ENCODE data around the gene PIK3CA. TPM values are rescaled to one million over a fixed set of nuclear protein-coding genes. Genes with fewer than 3 reads are reported as not detected.

PIK3CA gene
- total RNA-seq, 1 experiment from 2014 or later, result 19.8 TPM

- Histone ChIP-seq H3K36me3 (ENCODE audit: insufficient read depth, low read length, poor library complexity, severe bottlenecking) (no peaks in the 10 kb centered on the region), H3K27me3 (replicated peaks; ENCODE audit: insufficient read depth, low read depth, low read length, poor library complexity) (no peaks in the 10 kb centered on the region), H3K27ac (ENCODE audit: low read depth, low read length, poor library complexity, severe bottlenecking) (no peak overlapping the region), H3K4me1 (ENCODE audit: insufficient read depth, low read length, poor library complexity, severe bottlenecking) (no peaks in the 10 kb centered on the region), H3K4me3 (ENCODE audit: low read depth, low read length, poor library complexity, severe bottlenecking) (no peak overlapping the region), H3K9me3 (ENCODE audit: low read depth, low read length, poor library complexity, severe bottlenecking) (no peaks in the 10 kb centered on the region)
- intact Hi-C loops (cut with micrococcal nuclease; ENCODE audit: unreplicated experiment), result no loop called here
- TF ChIP-seq EZH2 (IDR thresholded peaks at IDR 0.05; ENCODE audit: borderline replicate concordance, low read depth, low read length, poor library complexity, severe bottlenecking), result no peak
- TF ChIP-seq CTCF (conservative IDR thresholded peaks at IDR 0.05; ENCODE audit: low read depth, low read length), result no peak
- DNase-seq (ENCODE audit: low spot score), result no peak
- POLR2A ChIA-PET (ENCODE audit: low non-redundant PET), result no interaction called here
- CTCF ChIA-PET, result no interaction called here
- BruUV-seq (replicated peaks), result no TSS peak
These were observed 14.6 kb upstream of the PIK3CA start for GRCh38 chr3:179133575-179133974.

- POLR2A ChIA-PET (ENCODE audit: low non-redundant PET), result no interaction called here
- Histone ChIP-seq H3K36me3 (ENCODE audit: insufficient read depth, low read length, poor library complexity, severe bottlenecking) (no peaks in the 10 kb centered on the region), H3K9me3 (ENCODE audit: low read depth, low read length, poor library complexity, severe bottlenecking) (no peaks in the 10 kb centered on the region), H3K4me3 (ENCODE audit: low read depth, low read length, poor library complexity, severe bottlenecking) (no peak overlapping the region), H3K27me3 (replicated peaks; ENCODE audit: insufficient read depth, low read depth, low read length, poor library complexity) (no peaks in the 10 kb centered on the region), H3K4me1 (ENCODE audit: insufficient read depth, low read length, poor library complexity, severe bottlenecking) (no peaks in the 10 kb centered on the region), H3K27ac (ENCODE audit: low read depth, low read length, poor library complexity, severe bottlenecking) (no peak overlapping the region)
- BruUV-seq (replicated peaks), result no TSS peak
- TF ChIP-seq CTCF (conservative IDR thresholded peaks at IDR 0.05; ENCODE audit: low read depth, low read length), result no peak
- TF ChIP-seq EZH2 (IDR thresholded peaks at IDR 0.05; ENCODE audit: borderline replicate concordance, low read depth, low read length, poor library complexity, severe bottlenecking), result no peak
- CTCF ChIA-PET, result no interaction called here
- DNase-seq (ENCODE audit: low spot score), result no peak
- intact Hi-C loops (cut with micrococcal nuclease; ENCODE audit: unreplicated experiment), result no loop called here
These were observed 12.0 kb upstream of the PIK3CA start for GRCh38 chr3:179136195-179136594.

GRCh38 chr3:179141890-179142289, 6.3 kb upstream of the PIK3CA start:
- POLR2A ChIA-PET (ENCODE audit: low non-redundant PET), result no interaction called here
- DNase-seq (ENCODE audit: low spot score), result no peak
- no peak for TF ChIP-seq EZH2 (IDR thresholded peaks at IDR 0.05; ENCODE audit: borderline replicate concordance, low read depth, low read length, poor library complexity, severe bottlenecking)
- no peaks in the 10 kb centered on the region for H3K9me3 ChIP-seq (ENCODE audit: low read depth, low read length, poor library complexity, severe bottlenecking)
- H3K27ac ChIP-seq (ENCODE audit: low read depth, low read length, poor library complexity, severe bottlenecking), result no peak overlapping the region
- CTCF ChIA-PET, result no interaction called here
- BruUV-seq (replicated peaks), result no TSS peak
- no peaks in the 10 kb centered on the region for H3K36me3 ChIP-seq (ENCODE audit: insufficient read depth, low read length, poor library complexity, severe bottlenecking)
- H3K27me3 ChIP-seq (replicated peaks; ENCODE audit: insufficient read depth, low read depth, low read length, poor library complexity), result no peaks in the 10 kb centered on the region
- no peak overlapping the region for H3K4me3 ChIP-seq (ENCODE audit: low read depth, low read length, poor library complexity, severe bottlenecking)
- intact Hi-C loops (cut with micrococcal nuclease; ENCODE audit: unreplicated experiment), result no loop called here
- H3K4me1 ChIP-seq (ENCODE audit: insufficient read depth, low read length, poor library complexity, severe bottlenecking), result no peaks in the 10 kb centered on the region

- POLR2A ChIA-PET (ENCODE audit: low non-redundant PET), result interaction anchor here (0.6 kb wide), 1 partner anchor 132 kb away, joined by 3 read pairs; no protein-coding TSS in a partner anchor
- no peaks in the 10 kb centered on the region for H3K9me3 ChIP-seq (ENCODE audit: low read depth, low read length, poor library complexity, severe bottlenecking)
- H3K27me3 ChIP-seq (replicated peaks; ENCODE audit: insufficient read depth, low read depth, low read length, poor library complexity), result no peaks in the 10 kb centered on the region
- H3K27ac ChIP-seq (ENCODE audit: low read depth, low read length, poor library complexity, severe bottlenecking), result peak overlapping the region; percentile 89
- peak; percentile 83 for DNase-seq (ENCODE audit: low spot score)
- CTCF ChIA-PET, result interaction anchor here (0.6 to 1.0 kb wide), 2 partner anchors 165 to 169 kb away, joined by 4 read pairs; no protein-coding TSS in a partner anchor
- TF ChIP-seq CTCF (conservative IDR thresholded peaks at IDR 0.05; ENCODE audit: low read depth, low read length) (peak; percentile 75), EZH2 (IDR thresholded peaks at IDR 0.05; ENCODE audit: borderline replicate concordance, low read depth, low read length, poor library complexity, severe bottlenecking) (no peak)
- peaks cover 22% of the 10 kb centered on the region for H3K4me1 ChIP-seq (ENCODE audit: insufficient read depth, low read length, poor library complexity, severe bottlenecking)
- intact Hi-C loops (cut with micrococcal nuclease; ENCODE audit: unreplicated experiment), result loop anchor here (1.0 to 5.0 kb wide), 4 partner anchors 125 to 412 kb away; no protein-coding TSS in a partner anchor
- H3K36me3 ChIP-seq (ENCODE audit: insufficient read depth, low read length, poor library complexity, severe bottlenecking), result no peaks in the 10 kb centered on the region
- H3K4me3 ChIP-seq (ENCODE audit: low read depth, low read length, poor library complexity, severe bottlenecking), result peak overlapping the region; percentile 73
- BruUV-seq (replicated peaks), result no TSS peak
These were observed 1.1 kb upstream of the PIK3CA start for GRCh38 chr3:179146911-179147513.

Measured in A673 (cell line).